ENCODE results near the gene ZNF225. TPM values are rescaled to one million over a fixed set of nuclear protein-coding genes. Genes with fewer than 3 reads are reported as not detected.
"Not testable (repeated sequence)": the region's sequence is repeated elsewhere in the genome, so short reads cannot be mapped to it uniquely, and the experiment has no call there.

ZNF225 gene
- total and polyA plus RNA-seq, 4 donors = 1.4 to 9.8 (median 2.5) TPM

- 1% methylated on average over 32 of the region's 32 CpGs for WGBS, 2 donors
- DNase-seq (peak; percentile 94 to 99 (median 99)), ATAC-seq (ENCODE audit: insufficient read depth, low FRiP score) (peak; percentile 98)
- TF ChIP-seq CTCF (IDR thresholded peaks at IDR 0.05; ENCODE audit: control extremely low read depth, extremely low read depth) = no peak
- H3K27ac ChIP-seq (ENCODE audit: low read depth in 1 of 2, low read length in 1 of 2) = peak within 1 kb of the TSS; percentile 79 to 96
- H3K27me3 ChIP-seq (ENCODE audit: control insufficient read depth in 3 of 3, insufficient read depth in 3 of 3, low read length in 2 of 3) = no peaks in the 10 kb centered on the region
- peak within 1 kb of the TSS; percentile 70 for H3K4me3 ChIP-seq
- peaks cover 0 to 22% (median 17%) of the 10 kb centered on the region in 4 donors for H3K9me3 ChIP-seq (ENCODE audit: control insufficient read depth in 4 of 4, insufficient read depth in 3 of 4, low read length in 3 of 4)
- peak within 1 kb of the TSS; percentile 60 to 94 for H3K9ac ChIP-seq (ENCODE audit: insufficient read depth in 1 of 2, low read length in 2 of 2)
- H3K36me3 ChIP-seq (ENCODE audit: control insufficient read depth in 4 of 4, insufficient read depth in 4 of 4, low read length in 4 of 4) = peaks cover 8 to 33% (median 24%) of the 10 kb centered on the region in 4 donors
- peaks cover 0 to 15% (median 5%) of the 10 kb centered on the region in 5 donors for H3K4me1 ChIP-seq (ENCODE audit: control insufficient read depth in 5 of 5, insufficient read depth in 5 of 5, low read length in 5 of 5)
These were observed 51.7 kb downstream of the ZNF225 start, which contains the start of gene ZNF226 for GRCh38 chr19:44164673-44165512. ZNF226 (plus strand) TSS chr19:44165100; CDS start chr19:44170081, 4,981 bp downstream.

- not testable (repeated sequence) for ATAC-seq (ENCODE audit: insufficient read depth, low FRiP score); H3K27ac ChIP-seq (ENCODE audit: low read depth in 1 of 2, low read length in 1 of 2); DNase-seq; H3K27me3 ChIP-seq (ENCODE audit: control insufficient read depth in 3 of 3, insufficient read depth in 3 of 3, low read length in 2 of 3); H3K9ac ChIP-seq (ENCODE audit: insufficient read depth in 1 of 2, low read length in 2 of 2); H3K4me3 ChIP-seq
- peaks cover 4 to 46% (median 37%) of the 10 kb centered on the region in 4 donors for H3K9me3 ChIP-seq (ENCODE audit: control insufficient read depth in 4 of 4, insufficient read depth in 3 of 4, low read length in 3 of 4)
- peaks cover 33 to 86% (median 77%) of the 10 kb centered on the region in 4 donors for H3K36me3 ChIP-seq (ENCODE audit: control insufficient read depth in 4 of 4, insufficient read depth in 4 of 4, low read length in 4 of 4)
- peaks cover 0 to 12% (median 5%) of the 10 kb centered on the region in 5 donors for H3K4me1 ChIP-seq (ENCODE audit: control insufficient read depth in 5 of 5, insufficient read depth in 5 of 5, low read length in 5 of 5)
- 98 to 100% methylated on average over 6 of the region's 6 CpGs for WGBS, 2 donors
These were observed 57.5 kb downstream of the ZNF225 start for GRCh38 chr19:44170660-44171059.

- peaks cover 27 to 57% (median 57%) of the 10 kb centered on the region in 4 donors for H3K36me3 ChIP-seq (ENCODE audit: control insufficient read depth in 4 of 4, insufficient read depth in 4 of 4, low read length in 4 of 4)
- no peak overlapping the region for H3K4me3 ChIP-seq
- H3K9ac ChIP-seq (ENCODE audit: insufficient read depth in 1 of 2, low read length in 2 of 2) = no peak overlapping the region
- TF ChIP-seq CTCF (IDR thresholded peaks at IDR 0.05; ENCODE audit: control extremely low read depth, extremely low read depth) = no peak
- ATAC-seq (ENCODE audit: insufficient read depth, low FRiP score) (no peak), DNase-seq (no peak)
- H3K27me3 ChIP-seq (ENCODE audit: control insufficient read depth in 3 of 3, insufficient read depth in 3 of 3, low read length in 2 of 3) = no peaks in the 10 kb centered on the region
- no peak overlapping the region for H3K27ac ChIP-seq (ENCODE audit: low read depth in 1 of 2, low read length in 1 of 2)
- no peaks in the 10 kb centered on the region for H3K4me1 ChIP-seq (ENCODE audit: control insufficient read depth in 5 of 5, insufficient read depth in 5 of 5, low read length in 5 of 5)
- peaks cover 13 to 69% (median 39%) of the 10 kb centered on the region in 4 donors for H3K9me3 ChIP-seq (ENCODE audit: control insufficient read depth in 4 of 4, insufficient read depth in 3 of 4, low read length in 3 of 4)
- 98% methylated on average over 3 of the region's 3 CpGs for WGBS, 2 donors
These were observed 63.4 kb downstream of the ZNF225 start for GRCh38 chr19:44176590-44176989.

- H3K27ac ChIP-seq (ENCODE audit: low read depth in 1 of 2, low read length in 1 of 2) = no peak overlapping the region
- H3K27me3 ChIP-seq (ENCODE audit: control insufficient read depth in 3 of 3, insufficient read depth in 3 of 3, low read length in 2 of 3) = no peaks in the 10 kb centered on the region
- no peak for TF ChIP-seq CTCF (IDR thresholded peaks at IDR 0.05; ENCODE audit: control extremely low read depth, extremely low read depth)
- H3K4me1 ChIP-seq (ENCODE audit: control insufficient read depth in 5 of 5, insufficient read depth in 5 of 5, low read length in 5 of 5) = no peaks in the 10 kb centered on the region
- H3K9ac ChIP-seq (ENCODE audit: insufficient read depth in 1 of 2, low read length in 2 of 2) = no peak overlapping the region
- H3K9me3 ChIP-seq (ENCODE audit: control insufficient read depth in 4 of 4, insufficient read depth in 3 of 4, low read length in 3 of 4) = peaks cover 7 to 47% (median 19%) of the 10 kb centered on the region in 4 donors
- ATAC-seq (ENCODE audit: insufficient read depth, low FRiP score) (no peak), DNase-seq (no peak)
- H3K36me3 ChIP-seq (ENCODE audit: control insufficient read depth in 4 of 4, insufficient read depth in 4 of 4, low read length in 4 of 4) = peaks cover 4 to 15% (median 14%) of the 10 kb centered on the region in 4 donors
- H3K4me3 ChIP-seq = no peak overlapping the region
These were observed 67.8 kb downstream of the ZNF225 start for GRCh38 chr19:44180968-44181367.
